ENCODE results near the gene LIN37. TPM values are rescaled to one million over a fixed set of nuclear protein-coding genes. Genes with fewer than 3 reads are reported as not detected.
A peak's percentile ranks its signal among the peaks of the same experiment; 100 is the strongest.

Gene LIN37
- total and polyA plus RNA-seq, 2 of the 13 experiments (the other 11 are each of a cell fraction or from before 2014, with no cell fraction given), result 6.3 to 8.7 TPM

DNA sequence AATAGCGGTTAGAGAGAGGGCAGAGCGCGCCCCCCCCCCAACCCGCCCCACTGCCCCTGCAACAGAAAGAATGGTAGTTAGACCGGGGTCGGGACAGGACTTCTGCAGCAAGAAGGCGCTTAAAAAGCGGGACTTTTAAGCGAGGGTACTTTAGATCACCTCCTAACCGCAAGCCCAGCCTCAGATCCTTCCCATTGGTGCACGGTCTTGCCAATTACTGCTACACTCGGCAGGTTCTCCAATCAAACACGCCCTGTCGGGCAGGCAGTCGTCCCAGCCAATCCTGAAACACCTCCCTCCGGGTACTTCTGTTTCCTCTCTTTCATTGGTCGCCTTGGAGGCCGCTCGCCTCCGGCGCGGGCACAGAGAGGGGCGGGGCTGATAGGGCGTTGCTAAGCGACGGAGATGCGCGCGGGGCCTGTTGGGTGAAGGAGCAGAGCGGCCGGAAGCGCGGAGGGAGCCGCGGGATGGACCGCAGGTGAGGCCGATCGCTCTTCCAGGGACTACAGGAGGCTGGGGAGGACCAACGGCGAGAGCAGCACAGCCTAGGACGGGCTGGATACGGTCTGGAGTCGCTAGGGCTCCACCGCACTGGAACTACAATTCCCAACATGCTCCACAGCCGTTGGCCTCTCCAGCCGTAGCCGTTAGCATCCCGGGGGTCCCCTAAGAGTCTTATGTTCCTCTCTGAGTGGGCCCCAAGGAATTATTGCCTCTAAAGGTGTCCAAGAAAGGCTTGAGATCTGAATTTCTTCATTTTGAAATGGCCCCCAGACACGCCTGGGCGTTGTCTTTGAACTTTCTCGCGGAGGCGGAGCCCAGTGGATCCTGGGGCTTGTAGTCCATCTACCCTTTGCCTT, 9.6 kb downstream of the LIN37 start, which contains the start of gene PROSER3 (continued):
- TF ChIP-seq, protein P1, sequence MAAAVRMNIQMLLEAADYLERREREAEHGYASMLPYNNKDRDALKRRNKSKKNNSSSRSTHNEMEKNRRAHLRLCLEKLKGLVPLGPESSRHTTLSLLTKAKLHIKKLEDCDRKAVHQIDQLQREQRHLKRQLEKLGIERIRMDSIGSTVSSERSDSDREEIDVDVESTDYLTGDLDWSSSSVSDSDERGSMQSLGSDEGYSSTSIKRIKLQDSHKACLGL (CRISPR knock-in tag; IDR thresholded peaks at IDR 0.05), result no peak
- peak; percentile 40 for TF ChIP-seq SUZ12 (IDR thresholded peaks at IDR 0.05; ENCODE audit: low read depth, low read length)
- TF ChIP-seq AHR (CRISPR knock-in tag; IDR thresholded peaks at IDR 0.05), result peak; percentile 42; the same call in 1 of the 2 replicates
- TF ChIP-seq ZNF367 (CRISPR knock-in tag; IDR thresholded peaks at IDR 0.05; ENCODE audit: borderline replicate concordance), result 0 out of 2 replicates have a peak, but pooled peaks have one; percentile 29
- TF ChIP-seq, protein P2, sequence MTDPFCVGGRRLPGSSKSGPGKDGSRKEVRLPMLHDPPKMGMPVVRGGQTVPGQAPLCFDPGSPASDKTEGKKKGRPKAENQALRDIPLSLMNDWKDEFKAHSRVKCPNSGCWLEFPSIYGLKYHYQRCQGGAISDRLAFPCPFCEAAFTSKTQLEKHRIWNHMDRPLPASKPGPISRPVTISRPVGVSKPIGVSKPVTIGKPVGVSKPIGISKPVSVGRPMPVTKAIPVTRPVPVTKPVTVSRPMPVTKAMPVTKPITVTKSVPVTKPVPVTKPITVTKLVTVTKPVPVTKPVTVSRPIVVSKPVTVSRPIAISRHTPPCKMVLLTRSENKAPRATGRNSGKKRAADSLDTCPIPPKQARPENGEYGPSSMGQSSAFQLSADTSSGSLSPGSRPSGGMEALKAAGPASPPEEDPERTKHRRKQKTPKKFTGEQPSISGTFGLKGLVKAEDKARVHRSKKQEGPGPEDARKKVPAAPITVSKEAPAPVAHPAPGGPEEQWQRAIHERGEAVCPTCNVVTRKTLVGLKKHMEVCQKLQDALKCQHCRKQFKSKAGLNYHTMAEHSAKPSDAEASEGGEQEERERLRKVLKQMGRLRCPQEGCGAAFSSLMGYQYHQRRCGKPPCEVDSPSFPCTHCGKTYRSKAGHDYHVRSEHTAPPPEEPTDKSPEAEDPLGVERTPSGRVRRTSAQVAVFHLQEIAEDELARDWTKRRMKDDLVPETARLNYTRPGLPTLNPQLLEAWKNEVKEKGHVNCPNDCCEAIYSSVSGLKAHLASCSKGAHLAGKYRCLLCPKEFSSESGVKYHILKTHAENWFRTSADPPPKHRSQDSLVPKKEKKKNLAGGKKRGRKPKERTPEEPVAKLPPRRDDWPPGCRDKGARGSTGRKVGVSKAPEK (CRISPR knock-in tag; IDR thresholded peaks at IDR 0.05; ENCODE audit: borderline replicate concordance), result no peak
- TF ChIP-seq, protein P3, sequence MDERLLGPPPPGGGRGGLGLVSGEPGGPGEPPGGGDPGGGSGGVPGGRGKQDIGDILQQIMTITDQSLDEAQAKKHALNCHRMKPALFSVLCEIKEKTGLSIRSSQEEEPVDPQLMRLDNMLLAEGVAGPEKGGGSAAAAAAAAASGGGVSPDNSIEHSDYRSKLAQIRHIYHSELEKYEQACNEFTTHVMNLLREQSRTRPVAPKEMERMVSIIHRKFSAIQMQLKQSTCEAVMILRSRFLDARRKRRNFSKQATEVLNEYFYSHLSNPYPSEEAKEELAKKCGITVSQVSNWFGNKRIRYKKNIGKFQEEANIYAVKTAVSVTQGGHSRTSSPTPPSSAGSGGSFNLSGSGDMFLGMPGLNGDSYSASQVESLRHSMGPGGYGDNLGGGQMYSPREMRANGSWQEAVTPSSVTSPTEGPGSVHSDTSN (CRISPR knock-in tag; IDR thresholded peaks at IDR 0.05), result peak; percentile 93
- TF ChIP-seq NFKBIZ (CRISPR knock-in tag; IDR thresholded peaks at IDR 0.05), result no peak
- no peak for TF ChIP-seq NFATC3 (CRISPR knock-in tag; IDR thresholded peaks at IDR 0.05)
- 0 out of 2 replicates have a peak, but pooled peaks have one; percentile 51 for TF ChIP-seq FIP1L1 (IDR thresholded peaks at IDR 0.05; ENCODE audit: borderline replicate concordance, insufficient read depth, low read depth, low read length)
- TF ChIP-seq ZNF678 (CRISPR knock-in tag; IDR thresholded peaks at IDR 0.05), result no peak
- peak; percentile 83; the same call in 1 of the 2 replicates for TF ChIP-seq REPIN1 (CRISPR knock-in tag; IDR thresholded peaks at IDR 0.05; ENCODE audit: borderline replicate concordance, low read depth)
- TF ChIP-seq ZNF20 (CRISPR knock-in tag; IDR thresholded peaks at IDR 0.05), result no peak
- no peak for TF ChIP-seq CAMTA2 (CRISPR knock-in tag; IDR thresholded peaks at IDR 0.05; ENCODE audit: borderline replicate concordance)
- no peak for TF ChIP-seq KAT2B (IDR thresholded peaks at IDR 0.05; ENCODE audit: borderline replicate concordance, low read depth, low read length)
- TF ChIP-seq ZBTB1 (CRISPR knock-in tag; IDR thresholded peaks at IDR 0.05; ENCODE audit: borderline replicate concordance), result no peak
- TF ChIP-seq ZNF788 (CRISPR knock-in tag; IDR thresholded peaks at IDR 0.05; ENCODE audit: borderline replicate concordance), result no peak
- TF ChIP-seq NKX3-1 (CRISPR knock-in tag; IDR thresholded peaks at IDR 0.05), result 0 out of 2 replicates have a peak, but pooled peaks have one; percentile 47
- TF ChIP-seq MTF1 (CRISPR knock-in tag; IDR thresholded peaks at IDR 0.05), result no peak
- TF ChIP-seq EED (CRISPR knock-in tag; IDR thresholded peaks at IDR 0.05), result no peak
- no peak for TF ChIP-seq FOXA1 (IDR thresholded peaks at IDR 0.05)
- TF ChIP-seq FOXA1 (CRISPR knock-in tag; IDR thresholded peaks at IDR 0.05), result no peak
- TF ChIP-seq TP53 (CRISPR knock-in tag; conservative IDR thresholded peaks at IDR 0.05), result 0 out of 2 replicates have a peak, but pooled peaks have one; percentile 38
- TF ChIP-seq, protein P4, sequence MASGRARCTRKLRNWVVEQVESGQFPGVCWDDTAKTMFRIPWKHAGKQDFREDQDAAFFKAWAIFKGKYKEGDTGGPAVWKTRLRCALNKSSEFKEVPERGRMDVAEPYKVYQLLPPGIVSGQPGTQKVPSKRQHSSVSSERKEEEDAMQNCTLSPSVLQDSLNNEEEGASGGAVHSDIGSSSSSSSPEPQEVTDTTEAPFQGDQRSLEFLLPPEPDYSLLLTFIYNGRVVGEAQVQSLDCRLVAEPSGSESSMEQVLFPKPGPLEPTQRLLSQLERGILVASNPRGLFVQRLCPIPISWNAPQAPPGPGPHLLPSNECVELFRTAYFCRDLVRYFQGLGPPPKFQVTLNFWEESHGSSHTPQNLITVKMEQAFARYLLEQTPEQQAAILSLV (CRISPR knock-in tag; IDR thresholded peaks at IDR 0.05; ENCODE audit: borderline replicate concordance), result peak; percentile 66; the same call in 1 of the 2 replicates
- no peak for TF ChIP-seq ZNF441 (CRISPR knock-in tag; IDR thresholded peaks at IDR 0.05; ENCODE audit: borderline replicate concordance)
- no peak for TF ChIP-seq ZNF589 (CRISPR knock-in tag; conservative IDR thresholded peaks at IDR 0.05)
